Sigmoid colon (tissue), 7 donors: ENCODE results near the gene KAZN. TPM values are rescaled to one million over a fixed set of nuclear protein-coding genes. Genes with fewer than 3 reads are reported as not detected.

ENCODE experiments used
- DNase-seq: peaks from one replicate; pipeline ENCODE4 v3.0.0-alpha.2; 2019
- H3K27ac ChIP-seq, 4 donors: fragments of 200-600 bp; sonication (generic); one replicate each; pipeline ENCODE4 v1.5.1; 2016 to 2019; ENCODE audit warnings: mild to moderate bottlenecking in 1 of 4
- H3K27me3 ChIP-seq, 3 donors: fragments of 200-600 bp; sonication (generic); one replicate each; pipeline ENCODE4 v1.5.1; 2019; ENCODE audit warnings: mild to moderate bottlenecking in 1 of 3
- H3K36me3 ChIP-seq, 4 donors: fragments of 200-600 bp; sonication (generic); one replicate each; pipeline ENCODE4 v1.5.1; 2016 to 2019
- H3K4me1 ChIP-seq, 4 donors: fragments of 200-600 bp; sonication (generic); one replicate each; pipeline ENCODE4 v1.5.1; 2017 to 2019
- H3K4me3 ChIP-seq, 4 donors: fragments of 200-600 bp; sonication (generic); one replicate each; pipeline ENCODE4 v1.5.1; 2017 to 2019; ENCODE audit warnings: mild to moderate bottlenecking in 2 of 4, moderate library complexity in 1 of 4
- H3K9me3 ChIP-seq, 4 donors: fragments of 200-600 bp in 3 of 4; sonication (generic) in 3 of 4; one replicate each; pipeline versions ENCODE4 v1.5.1 to v1.6.1; 2013 to 2019
- EP300 ChIP-seq, 4 donors: sonication (generic); formaldehyde crosslinking; IDR thresholded peaks; one replicate each; pipeline ENCODE4 v1.6.1; 2017; ENCODE audit warnings: antibody characterized with exemption in 4 of 4
- POLR2A ChIP-seq, 2 donors: fragments of 450-650 bp; IDR thresholded peaks; one replicate each; pipeline ENCODE4 v1.6.1; 2016; ENCODE audit warnings: antibody characterized with exemption in 2 of 2, mild to moderate bottlenecking in 2 of 2, moderate library complexity in 2 of 2
- POLR2AphosphoS5 ChIP-seq, 4 donors: sonication (generic); formaldehyde crosslinking; IDR thresholded peaks; one replicate each; pipeline ENCODE4 v1.6.1; 2017; ENCODE audit warnings: antibody characterized with exemption in 4 of 4
- WGBS, 2 donors: extraction: QIAGEN DNeasy Blood & Tissue Kit; methylation state at CpG; one replicate each; pipeline ENCODE4 v1.1.7; 2013; 5-methylcytosine and 5-hydroxymethylcytosine counted together
- intact Hi-C: fragments of 100-400 bp; cut with DNase I; formaldehyde crosslinking; loops from one replicate; pipeline ENCODE4 v1.15.1; 2023
- polyA plus RNA-seq, 3 donors: library from polyadenylated mRNA; stranded (reverse); fragments of 200-250 nt; gene quantifications; one replicate each; pipeline ENCODE4 v1.2.3, GENCODE V29; 2013
- total RNA-seq, 4 donors: library from RNA; depleted of rRNA; stranded (reverse); fragments of >200 nt; gene quantifications; one replicate each; pipeline ENCODE4 v1.1.0, GENCODE V29; 2016
- TF ChIP-seq, protein P1 (sequence below), 4 experiments: fragments of 450-650 bp in 3 of 4; fragments of 200-600 bp in 1 of 4; IDR thresholded peaks; one replicate each; pipeline ENCODE4 v1.5.1; 2016 to 2019; ENCODE audit warnings: antibody characterized with exemption in 4 of 4, mild to moderate bottlenecking in 3 of 4, moderate library complexity in 2 of 4
- donor health status: healthy with polysubstance abuse.
- donor health status: Bipolar disorder and iron deficiency.
- donor health status: healthy.

The KAZN gene
- total and polyA plus RNA-seq, 7 donors: 2.5 to 11.4 (median 5.6) TPM

DNA sequence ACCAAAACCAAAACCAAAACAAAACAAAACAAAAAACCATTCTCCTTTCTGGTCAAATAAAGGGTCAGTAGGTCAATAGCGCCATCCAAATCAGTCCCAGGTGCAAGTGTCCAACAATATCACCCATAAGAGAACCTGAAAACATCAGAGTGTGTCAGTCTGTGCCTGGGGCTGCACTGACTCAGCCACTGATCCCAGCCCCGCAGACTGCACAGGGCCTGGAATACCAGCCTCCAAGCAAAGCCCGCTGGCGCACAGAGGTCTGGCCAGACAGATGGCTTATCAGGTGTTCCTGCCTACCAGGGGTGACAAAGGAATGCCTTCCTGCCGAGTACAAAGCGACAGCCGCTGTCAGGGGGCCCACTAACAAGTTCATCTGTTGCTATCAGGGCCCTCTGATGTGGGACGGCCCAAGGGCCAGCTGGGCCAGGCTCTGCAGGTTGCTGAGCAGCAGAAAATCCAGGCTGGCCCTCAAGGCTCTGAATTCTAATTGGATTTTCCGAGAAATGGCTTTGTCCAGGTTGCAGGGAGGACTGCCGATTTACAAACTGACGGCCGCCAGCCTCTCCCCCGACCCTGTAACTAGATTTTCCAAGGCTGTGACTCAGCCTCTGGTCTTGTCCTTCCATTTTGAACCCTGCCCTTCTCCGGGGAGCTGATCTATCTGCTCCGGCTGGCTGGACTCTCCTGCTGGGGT lies 541.3 kb downstream of the KAZN start:
- Histone ChIP-seq H3K9me3 (no peaks in the 10 kb centered on the region), H3K27ac (no peak overlapping the region), H3K4me1 (peaks cover 0 to 5% (median 0%) of the 10 kb centered on the region in 4 donors), H3K27me3 (no peaks in the 10 kb centered on the region), H3K4me3 (no peak overlapping the region), H3K36me3 (no peaks in the 10 kb centered on the region)
- WGBS, 2 donors: 77 to 82% methylated on average over 15 of the region's 15 CpGs
- TF ChIP-seq, protein P1, sequence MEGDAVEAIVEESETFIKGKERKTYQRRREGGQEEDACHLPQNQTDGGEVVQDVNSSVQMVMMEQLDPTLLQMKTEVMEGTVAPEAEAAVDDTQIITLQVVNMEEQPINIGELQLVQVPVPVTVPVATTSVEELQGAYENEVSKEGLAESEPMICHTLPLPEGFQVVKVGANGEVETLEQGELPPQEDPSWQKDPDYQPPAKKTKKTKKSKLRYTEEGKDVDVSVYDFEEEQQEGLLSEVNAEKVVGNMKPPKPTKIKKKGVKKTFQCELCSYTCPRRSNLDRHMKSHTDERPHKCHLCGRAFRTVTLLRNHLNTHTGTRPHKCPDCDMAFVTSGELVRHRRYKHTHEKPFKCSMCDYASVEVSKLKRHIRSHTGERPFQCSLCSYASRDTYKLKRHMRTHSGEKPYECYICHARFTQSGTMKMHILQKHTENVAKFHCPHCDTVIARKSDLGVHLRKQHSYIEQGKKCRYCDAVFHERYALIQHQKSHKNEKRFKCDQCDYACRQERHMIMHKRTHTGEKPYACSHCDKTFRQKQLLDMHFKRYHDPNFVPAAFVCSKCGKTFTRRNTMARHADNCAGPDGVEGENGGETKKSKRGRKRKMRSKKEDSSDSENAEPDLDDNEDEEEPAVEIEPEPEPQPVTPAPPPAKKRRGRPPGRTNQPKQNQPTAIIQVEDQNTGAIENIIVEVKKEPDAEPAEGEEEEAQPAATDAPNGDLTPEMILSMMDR (IDR thresholded peaks at IDR 0.05): no peak
- TF ChIP-seq EP300 (IDR thresholded peaks at IDR 0.05): no peak
- TF ChIP-seq POLR2A (IDR thresholded peaks at IDR 0.05): no peak
- TF ChIP-seq POLR2AphosphoS5 (IDR thresholded peaks at IDR 0.05): no peak
- intact Hi-C loops: no loop called here
- no peak for DNase-seq

GRCh38 chr1:15141935-15142539 lies 543.6 kb downstream of the KAZN start:
- no peak overlapping the region for H3K27ac ChIP-seq

DNA sequence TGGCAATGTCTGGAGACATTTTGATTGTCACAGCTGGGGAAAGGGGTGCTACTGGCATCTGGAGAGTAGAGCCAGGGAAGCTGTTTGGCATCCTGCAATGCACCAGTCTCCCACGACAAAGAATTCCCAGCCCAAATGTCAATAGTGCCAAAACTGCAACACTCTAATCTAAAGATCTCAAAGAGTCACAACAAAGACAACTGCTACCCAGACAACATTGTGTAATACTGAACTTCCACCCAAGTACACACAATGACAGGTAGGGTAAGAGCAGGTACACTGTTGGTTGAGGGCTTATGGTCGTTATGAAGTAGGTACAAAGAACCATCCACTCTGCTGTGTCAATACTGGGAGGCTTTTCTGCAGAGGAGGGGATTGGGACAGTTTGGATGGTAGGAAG lies 546.8 kb downstream of the KAZN start:
- no peaks in the 10 kb centered on the region for H3K9me3 ChIP-seq
- no peaks in the 10 kb centered on the region for H3K36me3 ChIP-seq
- intact Hi-C loops: no loop called here
- peaks cover 0 to 18% (median 11%) of the 10 kb centered on the region in 4 donors for H3K4me1 ChIP-seq
- H3K4me3 ChIP-seq: no peak overlapping the region
- H3K27ac ChIP-seq: peak overlapping the region in 2 of 4 donors; percentile 49 to 53
- no peak for DNase-seq
- TF ChIP-seq POLR2A (IDR thresholded peaks at IDR 0.05) (no peak), POLR2AphosphoS5 (IDR thresholded peaks at IDR 0.05) (no peak), EP300 (IDR thresholded peaks at IDR 0.05) (no peak)
- TF ChIP-seq, protein P1 (IDR thresholded peaks at IDR 0.05): no peak
- no peaks in the 10 kb centered on the region for H3K27me3 ChIP-seq
- 58 to 65% methylated on average over 2 of the region's 2 CpGs for WGBS, 2 donors

More at GRCh38 chr1:15141935-15142539, 543.6 kb downstream of the KAZN start:
- DNase-seq: no peak
- no peaks in the 10 kb centered on the region for H3K9me3 ChIP-seq
- H3K36me3 ChIP-seq: no peaks in the 10 kb centered on the region
- H3K4me3 ChIP-seq: no peak overlapping the region
- 41 to 79% methylated on average over 6 of the region's 6 CpGs for WGBS, 2 donors
- no peaks in the 10 kb centered on the region for H3K27me3 ChIP-seq
- intact Hi-C loops: no loop called here
- TF ChIP-seq EP300 (IDR thresholded peaks at IDR 0.05): no peak
- no peak for TF ChIP-seq POLR2A (IDR thresholded peaks at IDR 0.05)
- TF ChIP-seq POLR2AphosphoS5 (IDR thresholded peaks at IDR 0.05): no peak
- TF ChIP-seq, protein P1 (IDR thresholded peaks at IDR 0.05): no peak
- H3K4me1 ChIP-seq: peaks cover 0 to 17% (median 11%) of the 10 kb centered on the region in 4 donors

DNA sequence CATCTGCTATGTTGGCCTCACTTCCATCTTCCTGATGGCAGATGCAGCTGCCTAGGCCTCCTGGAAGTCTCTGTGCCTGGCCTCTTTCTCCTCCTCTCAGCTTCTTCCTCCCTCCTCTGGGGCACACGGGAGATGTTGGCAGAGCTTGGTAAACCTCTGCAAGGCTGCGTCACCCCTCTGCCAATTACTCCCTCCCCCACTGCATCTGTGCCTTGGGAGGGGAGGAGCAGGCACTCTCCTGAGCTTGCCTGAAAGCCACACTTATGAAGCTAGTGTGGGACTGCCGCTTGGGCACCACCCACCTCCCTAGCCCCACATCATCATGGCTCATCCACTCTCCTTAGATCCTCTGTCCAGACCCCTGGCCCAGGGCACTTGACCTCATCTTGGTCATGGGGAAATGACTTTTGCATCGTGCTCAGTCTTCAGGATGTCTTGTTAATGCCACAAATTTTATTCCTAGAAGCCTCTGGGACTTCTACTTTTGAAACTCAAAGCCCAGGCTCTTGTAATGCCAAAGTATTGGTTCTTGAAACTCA lies 547.7 kb downstream of the KAZN start:
- 55 to 80% methylated on average over 4 of the region's 4 CpGs for WGBS, 2 donors

More for the DNA sequence above, 547.7 kb downstream of the KAZN start:
- TF ChIP-seq POLR2A (IDR thresholded peaks at IDR 0.05): no peak
- TF ChIP-seq, protein P1 (IDR thresholded peaks at IDR 0.05): no peak
- TF ChIP-seq POLR2AphosphoS5 (IDR thresholded peaks at IDR 0.05): peak in 1 of 4 donors; percentile 8
- TF ChIP-seq EP300 (IDR thresholded peaks at IDR 0.05): no peak
- Histone ChIP-seq H3K4me3 (no peak overlapping the region), H3K36me3 (no peaks in the 10 kb centered on the region), H3K4me1 (peaks cover 0 to 21% (median 11%) of the 10 kb centered on the region in 4 donors), H3K9me3 (no peaks in the 10 kb centered on the region), H3K27ac (peak overlapping the region in 3 of 4 donors; percentile 44 to 53 (median 49)), H3K27me3 (no peaks in the 10 kb centered on the region)
- intact Hi-C loops: no loop called here
- DNase-seq: peak; percentile 81
